ENCODE measurements around the gene SCD. TPM values are rescaled to one million over a fixed set of nuclear protein-coding genes. Genes with fewer than 3 reads are reported as not detected.

The SCD gene
- 652 TPM for total RNA-seq (2021; ENCODE audit: unreplicated experiment)
- polyA plus RNA-seq (2012): 312 and 348 TPM in 2 replicates
- percentile 97 among the genes with signal in this experiment for Bru-seq, nascent RNA
- percentile 100 among the genes with signal in this experiment for BruChase-seq, experiment 1, labeled RNA remaining after a 6-hour chase
- percentile 99 among the genes with signal in this experiment for BruChase-seq, experiment 2, labeled RNA remaining after a 2-hour chase
- long read RNA-seq, full-length matches to known transcripts: 541 of 974 reads
- long read RNA-seq, partial matches to known transcripts: 410 of 974 reads
- long read RNA-seq, other reads (novel, unspliced or antisense): 23 of 974 reads

DNA sequence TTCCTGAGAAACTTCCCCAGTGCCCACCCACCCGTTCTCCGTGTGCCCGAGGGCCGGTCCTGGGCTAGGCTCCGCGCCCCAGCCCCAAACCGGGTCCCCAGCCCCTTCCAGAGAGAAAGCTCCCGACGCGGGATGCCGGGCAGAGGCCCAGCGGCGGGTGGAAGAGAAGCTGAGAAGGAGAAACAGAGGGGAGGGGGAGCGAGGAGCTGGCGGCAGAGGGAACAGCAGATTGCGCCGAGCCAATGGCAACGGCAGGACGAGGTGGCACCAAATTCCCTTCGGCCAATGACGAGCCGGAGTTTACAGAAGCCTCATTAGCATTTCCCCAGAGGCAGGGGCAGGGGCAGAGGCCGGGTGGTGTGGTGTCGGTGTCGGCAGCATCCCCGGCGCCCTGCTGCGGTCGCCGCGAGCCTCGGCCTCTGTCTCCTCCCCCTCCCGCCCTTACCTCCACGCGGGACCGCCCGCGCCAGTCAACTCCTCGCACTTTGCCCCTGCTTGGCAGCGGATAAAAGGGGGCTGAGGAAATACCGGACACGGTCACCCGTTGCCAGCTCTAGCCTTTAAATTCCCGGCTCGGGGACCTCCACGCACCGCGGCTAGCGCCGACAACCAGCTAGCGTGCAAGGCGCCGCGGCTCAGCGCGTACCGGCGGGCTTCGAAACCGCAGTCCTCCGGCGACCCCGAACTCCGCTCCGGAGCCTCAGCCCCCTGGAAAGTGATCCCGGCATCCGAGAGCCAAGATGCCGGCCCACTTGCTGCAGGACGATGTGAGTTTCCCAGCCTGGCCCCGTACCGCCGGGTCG, at the start of gene SCD:
TSS of gene SCD (plus strand) at position 469 of the 803 bp plus-strand sequence. CDS start at position 741, 272 bp downstream.
- peak; percentile 89 for DNase-seq (ENCODE audit: low read depth, low spot score)
- TF ChIP-seq ZNF274 (IDR thresholded peaks at IDR 0.05; ENCODE audit: low read depth, low read length) (no peak), SIN3A (IDR thresholded peaks at IDR 0.05; ENCODE audit: low read depth) (no peak), JUND (IDR thresholded peaks at IDR 0.05) (no peak), EZH2phosphoT487 (IDR thresholded peaks at IDR 0.05; ENCODE audit: borderline replicate concordance) (no peak), FOSL1 (IDR thresholded peaks at IDR 0.05; ENCODE audit: low read depth) (no peak), ZFX (IDR thresholded peaks at IDR 0.05) (peak; percentile 42; the same call in 1 of the 2 replicates), TCF7L2 (IDR thresholded peaks at IDR 0.05; ENCODE audit: borderline replicate concordance, extremely low read depth, insufficient read depth, insufficient read length) (peak; percentile 71), YY1 (IDR thresholded peaks at IDR 0.05; ENCODE audit: extremely low read depth, insufficient replicate concordance, low read depth, low read length) (peak; percentile 5), POLR2A (IDR thresholded peaks at IDR 0.05; ENCODE audit: borderline replicate concordance, extremely low read depth, insufficient read depth, insufficient read length) (peak; percentile 74), POLR2AphosphoS5 (IDR thresholded peaks at IDR 0.05; ENCODE audit: low read depth, low read length) (peak; percentile 91), SP1 (IDR thresholded peaks at IDR 0.05; ENCODE audit: low read depth) (no peak)
- TF ChIP-seq, protein P1, sequence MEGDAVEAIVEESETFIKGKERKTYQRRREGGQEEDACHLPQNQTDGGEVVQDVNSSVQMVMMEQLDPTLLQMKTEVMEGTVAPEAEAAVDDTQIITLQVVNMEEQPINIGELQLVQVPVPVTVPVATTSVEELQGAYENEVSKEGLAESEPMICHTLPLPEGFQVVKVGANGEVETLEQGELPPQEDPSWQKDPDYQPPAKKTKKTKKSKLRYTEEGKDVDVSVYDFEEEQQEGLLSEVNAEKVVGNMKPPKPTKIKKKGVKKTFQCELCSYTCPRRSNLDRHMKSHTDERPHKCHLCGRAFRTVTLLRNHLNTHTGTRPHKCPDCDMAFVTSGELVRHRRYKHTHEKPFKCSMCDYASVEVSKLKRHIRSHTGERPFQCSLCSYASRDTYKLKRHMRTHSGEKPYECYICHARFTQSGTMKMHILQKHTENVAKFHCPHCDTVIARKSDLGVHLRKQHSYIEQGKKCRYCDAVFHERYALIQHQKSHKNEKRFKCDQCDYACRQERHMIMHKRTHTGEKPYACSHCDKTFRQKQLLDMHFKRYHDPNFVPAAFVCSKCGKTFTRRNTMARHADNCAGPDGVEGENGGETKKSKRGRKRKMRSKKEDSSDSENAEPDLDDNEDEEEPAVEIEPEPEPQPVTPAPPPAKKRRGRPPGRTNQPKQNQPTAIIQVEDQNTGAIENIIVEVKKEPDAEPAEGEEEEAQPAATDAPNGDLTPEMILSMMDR (IDR thresholded peaks at IDR 0.05 in 2 of 3, conservative IDR thresholded peaks at IDR 0.05 in 1 of 3; ENCODE audit: borderline replicate concordance in 1 of 3, insufficient read depth in 1 of 3, low read depth in 2 of 3, low read length in 2 of 3): no peak
- H3K9ac ChIP-seq (ENCODE audit: low read length): peak within 1 kb of the TSS; percentile 84
- H3K9me2 ChIP-seq (ENCODE audit: insufficient read depth): no peaks in the 10 kb centered on the region
- ChIA-PET CTCF (interaction anchor here (0.5 to 2.7 kb wide), 9 partner anchors 13 to 172 kb away, joined by 3 to 21 read pairs (median 5); no protein-coding TSS in a partner anchor), RAD21 (ENCODE audit: low non-redundant PET in 1 of 2, low total read pairs in 2 of 2, uncharacterized antibody in 2 of 2, unreplicated experiment in 2 of 2) (interaction anchor here (0.7 to 2.7 kb wide), 7 partner anchors 24 to 185 kb away, joined by 3 to 16 read pairs (median 9); no protein-coding TSS in a partner anchor), POLR2A (interaction anchor here (0.7 to 4.5 kb wide), 8 partner anchors 13 to 651 kb away, joined by 3 to 52 read pairs (median 6); no protein-coding TSS in a partner anchor)
- H3K36me3 ChIP-seq (ENCODE audit: control insufficient read depth in 1 of 2, insufficient read depth in 2 of 2, low read length in 2 of 2): peaks cover 37 to 40% of the 10 kb centered on the region in 2 experiments
- peak; percentile 88 for ATAC-seq
- intact Hi-C loops (cut with micrococcal nuclease): loop anchor here (1.0 to 10.0 kb wide), 2 partner anchors 26 to 668 kb away; no protein-coding TSS in a partner anchor
- H2AFZ ChIP-seq (ENCODE audit: low read depth, low read length, poor library complexity, severe bottlenecking): no peak within 1 kb of the TSS
- BruUV-seq (replicated peaks): no TSS peak
- H4K20me1 ChIP-seq (ENCODE audit: insufficient read depth): no peaks in the 10 kb centered on the region
- H3K4me1 ChIP-seq (ENCODE audit: control insufficient read depth in 1 of 2, insufficient read depth in 2 of 2, low read length in 2 of 2): peaks cover 44 to 54% of the 10 kb centered on the region in 2 experiments
- peak within 1 kb of the TSS; percentile 96 for H3K27ac ChIP-seq (ENCODE audit: low read depth, low read length)
- H3K4me3 ChIP-seq (replicated peaks in 1 of 2; ENCODE audit: low read depth in 1 of 2, low read length in 2 of 2): peak within 1 kb of the TSS; percentile 92
- H3K9me3 ChIP-seq (ENCODE audit: control insufficient read depth in 1 of 2, insufficient read depth in 1 of 2, low read depth in 1 of 2, low read length in 2 of 2): no peaks in the 10 kb centered on the region
- H3K27me3 ChIP-seq (ENCODE audit: insufficient read depth, low read length): no peaks in the 10 kb centered on the region
- peak within 1 kb of the TSS; percentile 95 for H3K4me2 ChIP-seq (ENCODE audit: low read length)
- H3K79me2 ChIP-seq (ENCODE audit: insufficient read depth, low read length): peaks cover 50% of the 10 kb centered on the region
